B cell (primary cell): Measurements from ENCODE around the gene KLHL42. TPM values are rescaled to one million over a fixed set of nuclear protein-coding genes. Genes with fewer than 3 reads are reported as not detected.

Experiments
- ATAC-seq: fragments of 200-7000 bp; cut with Tn5 transposase; one replicate; pipeline ENCODE4 v1.10.0; 2021; ENCODE audit warnings: low read depth, mild to moderate bottlenecking, moderate number of reproducible peaks, moderate library complexity
- CTCF ChIA-PET: fragments of 350-600 bp; sonication (Branson Sonifier 250); formaldehyde crosslinking; loops from one replicate; lab custom pipeline; 2021; ENCODE audit warnings: antibody characterized with exemption, inconsistent platforms; lab: Charles Lee
- POLR2A ChIA-PET: fragments of 350-600 bp; sonication (Branson Sonifier 250); formaldehyde crosslinking; loops from one replicate; lab custom pipeline; 2021; ENCODE audit warnings: antibody characterized with exemption; lab: Charles Lee
- DNase-seq: peaks from one replicate; pipeline ENCODE4 v3.0.0; 2013
- H2AFZ ChIP-seq: 2 replicates; pipeline ENCODE4 v1.6.1; 2012; ENCODE audit warnings: mild to moderate bottlenecking, low read depth, low read length; ENCODE audit not compliant: insufficient read depth, poor library complexity, severe bottlenecking
- H3K27ac ChIP-seq, 2 donors: 1 replicate in 1 of 2; 2 replicates in 1 of 2; pipeline ENCODE4 v1.5.1; 2012 to 2013; ENCODE audit warnings: low read length in 2 of 2, mild to moderate bottlenecking in 2 of 2, moderate library complexity in 1 of 2
- H3K27me3 ChIP-seq, 4 experiments: fragments of 200-600 bp in 1 of 4; sonication (generic) in 1 of 4; replicated peaks in 1 of 4; 1 replicate in 2 of 4; 2 replicates in 2 of 4; pipeline versions ENCODE4 v1.6.1 to v1.7.0; 2013 to 2016; ENCODE audit warnings: low read length in 3 of 4, mild to moderate bottlenecking in 2 of 4, mixed read lengths in 1 of 4, moderate library complexity in 1 of 4; ENCODE audit not compliant: insufficient read depth in 4 of 4, control insufficient read depth in 3 of 4; ENCODE audit errors: control extremely low read depth in 1 of 4
- H3K36me3 ChIP-seq, 2 experiments: replicated peaks in 1 of 2; 1 replicate in 1 of 2; 2 replicates in 1 of 2; pipeline versions ENCODE4 v1.6.1 to v1.7.1; 2013; ENCODE audit warnings: low read length in 1 of 2; ENCODE audit not compliant: insufficient read depth in 2 of 2, control insufficient read depth in 1 of 2; ENCODE audit errors: control extremely low read depth in 1 of 2, extremely low read depth in 1 of 2
- H3K4me1 ChIP-seq, 2 donors: fragments of 200-600 bp in 1 of 2; sonication (generic) in 1 of 2; 1 replicate in 1 of 2; 2 replicates in 1 of 2; pipeline versions ENCODE4 v1.5.1 to v1.6.1; 2013 to 2017; ENCODE audit warnings: low read length in 2 of 2; ENCODE audit not compliant: control insufficient read depth in 2 of 2, insufficient read depth in 2 of 2
- H3K4me2 ChIP-seq: replicated peaks from 2 replicates; pipeline ENCODE3; 2012; ENCODE audit warnings: mild to moderate bottlenecking, low read depth, low read length; ENCODE audit not compliant: poor library complexity, severe bottlenecking
- H3K4me3 ChIP-seq, 5 experiments: fragments of 200-600 bp in 1 of 5; sonication (generic) in 1 of 5; 1 replicate in 3 of 5; 2 replicates in 2 of 5; pipeline versions ENCODE4 v1.5.1 to v1.7.0; 2011 to 2016; ENCODE audit warnings: low read length in 4 of 5, mild to moderate bottlenecking in 4 of 5, low read depth in 2 of 5, control low read depth in 1 of 5, moderate library complexity in 1 of 5; ENCODE audit not compliant: insufficient read depth in 1 of 5; ENCODE audit errors: control extremely low read depth in 1 of 5, extremely low read depth in 1 of 5
- H3K79me2 ChIP-seq: fragments of 200-600 bp; sonication (generic); one replicate; pipeline ENCODE4 v1.6.0; 2016; ENCODE audit warnings: low read length; ENCODE audit not compliant: control insufficient read depth, insufficient read depth
- H3K9ac ChIP-seq: fragments of 200-600 bp; sonication (generic); 2 replicates; pipeline ENCODE4 v1.6.1; 2017; ENCODE audit warnings: mild to moderate bottlenecking, low read length, moderate library complexity
- H3K9me3 ChIP-seq, 3 donors: one replicate each; pipeline versions ENCODE4 v1.6.1 to v1.7.1; 2013; ENCODE audit warnings: low read length in 2 of 3; ENCODE audit not compliant: control insufficient read depth in 2 of 3, insufficient read depth in 1 of 3; ENCODE audit errors: control extremely low read depth in 1 of 3
- H4K20me1 ChIP-seq: 2 replicates; pipeline ENCODE4 v1.6.0; 2012; ENCODE audit warnings: mild to moderate bottlenecking, low read length; ENCODE audit not compliant: insufficient read depth, control insufficient read depth, poor library complexity, severe bottlenecking
- H3K27ac Mint-ChIP-seq: one replicate; pipeline ENCODE4 v1.8.0; 2021; ENCODE audit warnings: mixed read lengths
- H3K27me3 Mint-ChIP-seq: one replicate; pipeline ENCODE4 v1.8.0; 2021; ENCODE audit warnings: mixed read lengths
- H3K4me1 Mint-ChIP-seq: one replicate; pipeline ENCODE4 v1.8.0; 2021; ENCODE audit warnings: mixed read lengths
- H3K4me3 Mint-ChIP-seq: one replicate; pipeline ENCODE4 v1.8.0; 2021; ENCODE audit warnings: mixed read lengths
- H3K9me3 Mint-ChIP-seq: one replicate; pipeline ENCODE4 v1.8.0; 2022; ENCODE audit warnings: mixed read lengths; ENCODE audit not compliant: insufficient read depth
- CTCF ChIP-seq: fragments of 200-600 bp; IDR thresholded peaks from one replicate; pipeline ENCODE4 v1.8.0; 2022; ENCODE audit warnings: antibody characterized with exemption, mild to moderate bottlenecking
- EZH2 ChIP-seq: IDR thresholded peaks from 2 replicates; pipeline ENCODE4 v1.6.1; 2012; ENCODE audit warnings: borderline replicate concordance, low read depth, mild to moderate bottlenecking, moderate library complexity, low read length; ENCODE audit not compliant: insufficient read depth, poor library complexity, severe bottlenecking
- WGBS: methylation state at CpG from one replicate; pipeline ENCODE4 v1.1.5; 2013; ENCODE audit warnings: missing lambda C conversion rate; ENCODE audit not compliant: insufficient coverage; 5-methylcytosine and 5-hydroxymethylcytosine counted together
- intact Hi-C: fragments of 100-400 bp; cut with micrococcal nuclease; formaldehyde crosslinking; loops from one replicate; pipeline ENCODE4 v1.10.0; 2022
- polyA plus RNA-seq: library from polyadenylated mRNA; depleted of rRNA; stranded (reverse); fragments of >200 nt; gene quantifications from 2 replicates; pipeline ENCODE4 v1.2.3, GENCODE V29; 2012
- total RNA-seq, 2 donors: library from RNA; stranded (reverse); fragments of 120-200 nt in 1 of 2; gene quantifications; 1 replicate in 1 of 2; 2 replicates in 1 of 2; pipeline versions ENCODE4 v1.2.3 to v1.2.4, GENCODE V29; 2013 to 2022

Gene KLHL42
- total and polyA plus RNA-seq, 2 donors (not counting 1 experiment from before 2014, with no cell fraction given): 11.5 to 20.5 TPM

GRCh38 chr12:27812502-27812901 is 32.5 kb downstream of the KLHL42 start:
- 63% methylated on average over 6 of the region's 6 CpGs for WGBS
- TF ChIP-seq EZH2: no peak
- TF ChIP-seq CTCF: no peak
- Histone ChIP-seq H3K36me3 (no peaks in the 10 kb centered on the region), H4K20me1 (no peaks in the 10 kb centered on the region), H3K9ac (no peak overlapping the region), H3K4me2 (no peak overlapping the region), H3K4me1 (no peaks in the 10 kb centered on the region), H3K27ac (no peak overlapping the region), H3K4me3 (no peak overlapping the region), H3K27me3 (no peaks in the 10 kb centered on the region), H3K79me2 (no peaks in the 10 kb centered on the region), H3K9me3 (no peaks in the 10 kb centered on the region), H2AFZ (no peak overlapping the region)
- ChIA-PET CTCF (no interaction called here), POLR2A (no interaction called here)
- intact Hi-C loops: no loop called here
- H3K27me3 Mint-ChIP-seq: peaks cover 12% of the 10 kb centered on the region
- DNase-seq (no peak), ATAC-seq (no peak)
- H3K4me1 Mint-ChIP-seq: peaks cover 2% of the 10 kb centered on the region
- H3K27ac Mint-ChIP-seq: no peak overlapping the region
- H3K9me3 Mint-ChIP-seq: no peaks in the 10 kb centered on the region
- H3K4me3 Mint-ChIP-seq: no peak overlapping the region

GRCh38 chr12:27814411-27814810 is 34.4 kb downstream of the KLHL42 start:
- ATAC-seq: no peak
- no peak overlapping the region for H3K27ac Mint-ChIP-seq
- H3K4me3 Mint-ChIP-seq: no peak overlapping the region

More at GRCh38 chr12:27814411-27814810, 34.4 kb downstream of the KLHL42 start:
- no peaks in the 10 kb centered on the region for H3K9me3 ChIP-seq
- no peaks in the 10 kb centered on the region for H3K9me3 Mint-ChIP-seq
- no CpG with 5 or more reads among the region's 2 CpGs for WGBS
- peaks cover 10% of the 10 kb centered on the region for H3K27me3 Mint-ChIP-seq
- no peaks in the 10 kb centered on the region for H3K79me2 ChIP-seq
- peaks cover 2% of the 10 kb centered on the region for H3K4me1 Mint-ChIP-seq
- intact Hi-C loops: no loop called here
- DNase-seq: no peak
- no peak for TF ChIP-seq CTCF
- H3K36me3 ChIP-seq: no peaks in the 10 kb centered on the region
- no peaks in the 10 kb centered on the region for H3K4me1 ChIP-seq
- H2AFZ ChIP-seq: no peak overlapping the region
- no peak overlapping the region for H3K4me2 ChIP-seq
- no peak overlapping the region for H3K9ac ChIP-seq
- ChIA-PET CTCF (interaction anchor here (1.1 kb wide), 1 partner anchor 81 kb away, joined by 3 read pairs; no protein-coding TSS in a partner anchor), POLR2A (no interaction called here)
- H3K27me3 ChIP-seq: no peaks in the 10 kb centered on the region
- H3K27ac ChIP-seq: no peak overlapping the region
- H3K4me3 ChIP-seq: no peak overlapping the region
- no peaks in the 10 kb centered on the region for H4K20me1 ChIP-seq
